Measurements from ENCODE around the gene UBE4A. TPM values are rescaled to one million over a fixed set of nuclear protein-coding genes. Genes with fewer than 3 reads are reported as not detected.

Gene UBE4A
- polyA plus RNA-seq, 1 of the 3 experiments (the other 2 are of a cell fraction), result 7.7 TPM

DNA sequence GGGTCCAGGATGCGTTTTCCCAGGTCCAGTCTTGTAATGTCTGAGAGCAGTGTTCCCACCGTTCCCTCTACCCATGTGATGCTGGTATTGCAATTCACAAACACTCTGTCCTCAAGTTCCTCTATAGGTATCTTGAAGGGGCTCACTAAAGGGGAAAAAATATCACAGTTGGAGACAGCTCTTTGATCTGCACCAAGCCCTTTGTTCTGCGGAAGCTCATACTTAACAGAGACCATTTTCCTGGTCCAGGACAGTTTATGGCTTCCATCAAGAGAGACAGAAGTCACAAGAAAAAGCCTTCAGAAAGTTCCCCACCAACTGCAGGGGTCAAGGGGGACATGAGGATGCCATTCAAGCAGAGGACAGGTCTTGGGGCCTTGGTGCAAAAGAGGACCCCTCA, 19.0 kb upstream of the UBE4A start (continued):
- TF ChIP-seq, protein P1, sequence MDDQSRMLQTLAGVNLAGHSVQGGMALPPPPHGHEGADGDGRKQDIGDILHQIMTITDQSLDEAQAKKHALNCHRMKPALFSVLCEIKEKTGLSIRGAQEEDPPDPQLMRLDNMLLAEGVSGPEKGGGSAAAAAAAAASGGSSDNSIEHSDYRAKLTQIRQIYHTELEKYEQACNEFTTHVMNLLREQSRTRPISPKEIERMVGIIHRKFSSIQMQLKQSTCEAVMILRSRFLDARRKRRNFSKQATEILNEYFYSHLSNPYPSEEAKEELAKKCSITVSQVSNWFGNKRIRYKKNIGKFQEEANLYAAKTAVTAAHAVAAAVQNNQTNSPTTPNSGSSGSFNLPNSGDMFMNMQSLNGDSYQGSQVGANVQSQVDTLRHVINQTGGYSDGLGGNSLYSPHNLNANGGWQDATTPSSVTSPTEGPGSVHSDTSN (IDR thresholded peaks at IDR 0.05), result no peak
- TF ChIP-seq FOXJ3 (CRISPR knock-in tag; IDR thresholded peaks at IDR 0.05) (no peak), RFX5 (IDR thresholded peaks at IDR 0.05; ENCODE audit: low read length) (no peak), YY1 (IDR thresholded peaks at IDR 0.05; ENCODE audit: low read depth) (no peak), TCF12 (IDR thresholded peaks at IDR 0.05) (no peak), RCOR1 (IDR thresholded peaks at IDR 0.05; ENCODE audit: low read length) (no peak), USF1 (IDR thresholded peaks at IDR 0.05; ENCODE audit: borderline replicate concordance, low read depth) (no peak), RAD21 (IDR thresholded peaks at IDR 0.05; ENCODE audit: low read length) (no peak)
- TF ChIP-seq, protein P2, sequence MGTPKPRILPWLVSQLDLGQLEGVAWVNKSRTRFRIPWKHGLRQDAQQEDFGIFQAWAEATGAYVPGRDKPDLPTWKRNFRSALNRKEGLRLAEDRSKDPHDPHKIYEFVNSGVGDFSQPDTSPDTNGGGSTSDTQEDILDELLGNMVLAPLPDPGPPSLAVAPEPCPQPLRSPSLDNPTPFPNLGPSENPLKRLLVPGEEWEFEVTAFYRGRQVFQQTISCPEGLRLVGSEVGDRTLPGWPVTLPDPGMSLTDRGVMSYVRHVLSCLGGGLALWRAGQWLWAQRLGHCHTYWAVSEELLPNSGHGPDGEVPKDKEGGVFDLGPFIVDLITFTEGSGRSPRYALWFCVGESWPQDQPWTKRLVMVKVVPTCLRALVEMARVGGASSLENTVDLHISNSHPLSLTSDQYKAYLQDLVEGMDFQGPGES (IDR thresholded peaks at IDR 0.05; ENCODE audit: low read depth, low read length), result no peak

DNA sequence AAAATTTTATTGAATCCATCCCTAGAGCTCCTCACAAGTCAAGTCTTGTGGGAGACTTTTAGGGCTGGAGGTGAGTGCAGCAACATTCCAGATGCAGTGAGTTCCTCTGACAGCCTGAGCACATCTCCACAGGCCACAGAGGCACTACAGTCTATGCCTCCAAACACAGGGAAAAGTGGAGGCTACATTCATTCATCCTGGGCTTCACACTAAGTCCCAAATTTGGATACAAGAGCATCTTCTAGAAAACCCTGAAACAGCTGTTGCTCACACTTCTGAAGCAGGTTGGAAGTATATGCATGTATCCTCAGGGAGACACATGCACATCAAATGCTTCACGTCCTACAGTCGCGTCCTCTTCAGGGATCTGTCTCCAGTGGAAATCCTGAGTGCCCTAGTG, 18.1 kb upstream of the UBE4A start:
- CTCF ChIA-PET, result interaction anchor here (1.0 to 1.9 kb wide), 2 partner anchors 12 to 143 kb away, joined by 3 to 9 read pairs; no protein-coding TSS in a partner anchor
- 83% methylated on average over 3 of the region's 3 CpGs for WGBS (ENCODE audit: low lambda C conversion rate)
- H3K27me3 ChIP-seq (ENCODE audit: insufficient read depth), result no peaks in the 10 kb centered on the region; the same call in 1 of the 2 replicates
- TF ChIP-seq SMC3 (IDR thresholded peaks at IDR 0.05; ENCODE audit: low read depth, low read length) (no peak), FOSL2 (IDR thresholded peaks at IDR 0.05; ENCODE audit: borderline replicate concordance, low read depth) (no peak), TEAD4 (IDR thresholded peaks at IDR 0.05; ENCODE audit: borderline replicate concordance, insufficient read depth) (no peak), USF1 (IDR thresholded peaks at IDR 0.05; ENCODE audit: borderline replicate concordance, low read depth) (no peak), TAF1 (IDR thresholded peaks at IDR 0.05; ENCODE audit: borderline replicate concordance, low read depth, low read length) (no peak), REST (IDR thresholded peaks at IDR 0.05; ENCODE audit: low read depth, low read length) (no peak), FOXM1 (IDR thresholded peaks at IDR 0.05; ENCODE audit: low read depth) (no peak), TCF12 (IDR thresholded peaks at IDR 0.05) (no peak), RXRA (IDR thresholded peaks at IDR 0.05; ENCODE audit: borderline replicate concordance, low read depth) (no peak), RCOR1 (IDR thresholded peaks at IDR 0.05; ENCODE audit: low read length) (no peak), JUND (IDR thresholded peaks at IDR 0.05) (no peak), MEF2A (IDR thresholded peaks at IDR 0.05; ENCODE audit: borderline replicate concordance, low read depth) (no peak)
- TF ChIP-seq, protein P1 (IDR thresholded peaks at IDR 0.05), result no peak
- TF ChIP-seq, protein P3, sequence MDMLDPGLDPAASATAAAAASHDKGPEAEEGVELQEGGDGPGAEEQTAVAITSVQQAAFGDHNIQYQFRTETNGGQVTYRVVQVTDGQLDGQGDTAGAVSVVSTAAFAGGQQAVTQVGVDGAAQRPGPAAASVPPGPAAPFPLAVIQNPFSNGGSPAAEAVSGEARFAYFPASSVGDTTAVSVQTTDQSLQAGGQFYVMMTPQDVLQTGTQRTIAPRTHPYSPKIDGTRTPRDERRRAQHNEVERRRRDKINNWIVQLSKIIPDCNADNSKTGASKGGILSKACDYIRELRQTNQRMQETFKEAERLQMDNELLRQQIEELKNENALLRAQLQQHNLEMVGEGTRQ (IDR thresholded peaks at IDR 0.05; ENCODE audit: borderline replicate concordance, low read depth, low read length), result no peak
- TF ChIP-seq, protein P4, sequence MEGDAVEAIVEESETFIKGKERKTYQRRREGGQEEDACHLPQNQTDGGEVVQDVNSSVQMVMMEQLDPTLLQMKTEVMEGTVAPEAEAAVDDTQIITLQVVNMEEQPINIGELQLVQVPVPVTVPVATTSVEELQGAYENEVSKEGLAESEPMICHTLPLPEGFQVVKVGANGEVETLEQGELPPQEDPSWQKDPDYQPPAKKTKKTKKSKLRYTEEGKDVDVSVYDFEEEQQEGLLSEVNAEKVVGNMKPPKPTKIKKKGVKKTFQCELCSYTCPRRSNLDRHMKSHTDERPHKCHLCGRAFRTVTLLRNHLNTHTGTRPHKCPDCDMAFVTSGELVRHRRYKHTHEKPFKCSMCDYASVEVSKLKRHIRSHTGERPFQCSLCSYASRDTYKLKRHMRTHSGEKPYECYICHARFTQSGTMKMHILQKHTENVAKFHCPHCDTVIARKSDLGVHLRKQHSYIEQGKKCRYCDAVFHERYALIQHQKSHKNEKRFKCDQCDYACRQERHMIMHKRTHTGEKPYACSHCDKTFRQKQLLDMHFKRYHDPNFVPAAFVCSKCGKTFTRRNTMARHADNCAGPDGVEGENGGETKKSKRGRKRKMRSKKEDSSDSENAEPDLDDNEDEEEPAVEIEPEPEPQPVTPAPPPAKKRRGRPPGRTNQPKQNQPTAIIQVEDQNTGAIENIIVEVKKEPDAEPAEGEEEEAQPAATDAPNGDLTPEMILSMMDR (IDR thresholded peaks at IDR 0.05), result no peak

More for the DNA sequence above, 18.1 kb upstream of the UBE4A start:
- Histone ChIP-seq H3K9me3 (no peaks in the 10 kb centered on the region), H3K27ac (ENCODE audit: low read depth in 2 of 2, low read length in 1 of 2) (no peak overlapping the region), H3K9ac (no peak overlapping the region), H2AFZ (ENCODE audit: low read depth) (no peak overlapping the region), H3K4me1 (ENCODE audit: control insufficient read depth in 1 of 2, insufficient read depth in 2 of 2, low read depth in 1 of 2, low read length in 1 of 2) (no peaks in the 10 kb centered on the region), H3K4me3 (ENCODE audit: low read depth in 2 of 2, low read length in 1 of 2) (no peak overlapping the region), H3K9me2 (no peaks in the 10 kb centered on the region), H3K79me2 (ENCODE audit: insufficient read depth) (no peaks in the 10 kb centered on the region), H3F3A (replicated peaks; ENCODE audit: insufficient read depth) (no peaks in the 10 kb centered on the region), H4K20me1 (ENCODE audit: insufficient read depth) (no peaks in the 10 kb centered on the region), H3K36me3 (replicated peaks in 1 of 2; ENCODE audit: control insufficient read depth in 1 of 2, insufficient read depth in 2 of 2, low read length in 1 of 2) (no peaks in the 10 kb centered on the region), H3K4me2 (no peak overlapping the region)
- DNase-seq, result no peak
- POLR2A ChIA-PET, result no interaction called here

Data from SK-N-SH (cell line).